ENCODE data around the gene ZSCAN5C. TPM values are rescaled to one million over a fixed set of nuclear protein-coding genes. Genes with fewer than 3 reads are reported as not detected.
"Not testable (repeated sequence)": the region's sequence is repeated elsewhere in the genome, so short reads cannot be mapped to it uniquely, and the experiment has no call there.

The ZSCAN5C gene
- total and polyA plus RNA-seq, 2 experiments from 2014 or later = not detected

DNA sequence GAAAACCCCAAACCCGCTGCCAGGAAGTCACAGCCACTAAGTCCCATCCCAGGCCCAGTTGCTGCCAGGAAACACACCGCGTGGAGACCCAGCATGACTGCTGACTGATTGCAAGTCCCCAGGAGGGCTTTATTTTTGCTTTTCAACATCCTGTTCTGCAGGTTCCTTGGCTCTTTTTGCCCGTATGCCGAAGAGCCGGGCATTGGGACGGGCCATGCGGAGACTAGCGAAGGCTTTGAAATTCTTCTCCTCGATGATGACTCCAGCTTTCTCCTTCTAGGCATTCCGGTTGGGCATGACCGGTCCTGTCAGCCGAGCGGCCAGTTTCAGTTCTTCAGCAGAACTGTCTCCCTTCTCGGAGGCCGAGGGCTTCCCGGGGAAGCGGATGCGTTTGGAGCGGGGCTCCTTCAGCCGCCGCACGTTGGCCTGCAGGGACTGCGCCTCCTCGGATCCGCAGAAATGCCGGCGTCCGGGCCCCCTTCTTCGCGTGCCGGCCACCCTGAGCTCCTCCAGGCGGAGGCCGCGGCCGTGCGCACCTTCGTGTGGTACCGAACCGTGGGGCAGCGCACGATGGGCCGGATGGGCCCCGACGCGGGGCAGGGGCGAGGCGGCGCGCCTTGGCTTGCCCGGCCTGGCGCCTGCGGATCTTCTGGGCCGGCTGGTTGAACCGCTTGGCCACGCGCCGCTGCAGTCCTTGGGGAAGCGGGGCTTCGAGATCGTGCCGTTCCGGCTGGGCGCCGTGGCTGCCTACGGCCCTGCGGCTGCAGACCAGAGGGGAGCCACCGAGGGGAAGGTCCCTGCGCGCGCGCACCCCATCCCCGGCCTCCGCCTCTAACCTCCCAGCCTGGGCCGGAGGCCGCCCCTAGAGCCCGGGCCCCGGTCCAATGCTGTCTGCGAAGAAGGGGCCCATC lies 15.2 kb downstream of the ZSCAN5C start:
- peak; percentile 14 for DNase-seq (ENCODE audit: low spot score)
- no peaks in the 10 kb centered on the region for H3K79me2 ChIP-seq
- H2AFZ ChIP-seq = peak overlapping the region; percentile 33

GRCh38 chr19:56218961-56219360 lies 16.9 kb downstream of the ZSCAN5C start:
- no peak for DNase-seq (ENCODE audit: low spot score)
- Histone ChIP-seq H3K79me2 (no peaks in the 10 kb centered on the region), H3K4me2 (no peak overlapping the region), H3K27me3 (no peaks in the 10 kb centered on the region), H3K9me2 (replicated peaks; ENCODE audit: insufficient read depth) (no peaks in the 10 kb centered on the region), H4K20me1 (ENCODE audit: insufficient read depth, poor library complexity, severe bottlenecking) (no peaks in the 10 kb centered on the region), H3K27ac (no peak overlapping the region), H3K4me1 (ENCODE audit: insufficient read depth) (no peaks in the 10 kb centered on the region), H3K9me3 (ENCODE audit: low read depth) (no peaks in the 10 kb centered on the region), H2AFZ (no peak overlapping the region), H3K4me3 (no peak overlapping the region), H3K36me3 (replicated peaks; ENCODE audit: insufficient read depth, low read depth) (no peaks in the 10 kb centered on the region)
- no peak for TF ChIP-seq CTCF (IDR thresholded peaks at IDR 0.05; ENCODE audit: poor library complexity)
- TF ChIP-seq EZH2phosphoT487 (IDR thresholded peaks at IDR 0.05; ENCODE audit: low read depth, severe bottlenecking, unreplicated experiment) = no peak
- TF ChIP-seq EZH2 (IDR thresholded peaks at IDR 0.05; ENCODE audit: borderline replicate concordance) = no peak
- WGBS (ENCODE audit: low lambda C conversion rate, missing lambda C conversion rate) = 94% methylated on average over 10 of the region's 10 CpGs

More for the DNA sequence above, 15.2 kb downstream of the ZSCAN5C start:
- Histone ChIP-seq H3K9me2 (replicated peaks; ENCODE audit: insufficient read depth) (no peaks in the 10 kb centered on the region), H3K4me2 (peak overlapping the region; percentile 78), H4K20me1 (ENCODE audit: insufficient read depth, poor library complexity, severe bottlenecking) (no peaks in the 10 kb centered on the region), H3K27ac (no peak overlapping the region), H3K36me3 (replicated peaks; ENCODE audit: insufficient read depth, low read depth) (no peaks in the 10 kb centered on the region), H3K9me3 (ENCODE audit: low read depth) (no peaks in the 10 kb centered on the region), H3K4me1 (ENCODE audit: insufficient read depth) (no peaks in the 10 kb centered on the region), H3K27me3 (no peaks in the 10 kb centered on the region), H3K4me3 (no peak overlapping the region)
- no peak for TF ChIP-seq CTCF (IDR thresholded peaks at IDR 0.05; ENCODE audit: poor library complexity)
- TF ChIP-seq EZH2phosphoT487 (IDR thresholded peaks at IDR 0.05; ENCODE audit: low read depth, severe bottlenecking, unreplicated experiment) = no peak
- no peak for TF ChIP-seq EZH2 (IDR thresholded peaks at IDR 0.05; ENCODE audit: borderline replicate concordance)
- 34% methylated on average over 69 of the region's 79 CpGs for WGBS (ENCODE audit: low lambda C conversion rate, missing lambda C conversion rate)

- H3K4me3 ChIP-seq; H3K36me3 ChIP-seq (replicated peaks; ENCODE audit: insufficient read depth, low read depth); H4K20me1 ChIP-seq (ENCODE audit: insufficient read depth, poor library complexity, severe bottlenecking); H3K4me1 ChIP-seq (ENCODE audit: insufficient read depth); H3K79me2 ChIP-seq; H3K27ac ChIP-seq; H3K9me3 ChIP-seq (ENCODE audit: low read depth); H3K9me2 ChIP-seq (replicated peaks; ENCODE audit: insufficient read depth); H3K4me2 ChIP-seq; H2AFZ ChIP-seq; H3K27me3 ChIP-seq: not testable (repeated sequence)
- WGBS (ENCODE audit: low lambda C conversion rate, missing lambda C conversion rate) = 58% methylated on average over 9 of the region's 9 CpGs
- DNase-seq (ENCODE audit: low spot score) = peak; percentile 19
- TF ChIP-seq CTCF (IDR thresholded peaks at IDR 0.05; ENCODE audit: poor library complexity) = peak; percentile 25
Measured at GRCh38 chr19:56221442-56221841, 19.4 kb downstream of the ZSCAN5C start.

Data from hepatocyte (in vitro differentiated cells).